A549 (cell line): ENCODE measurements around the gene SLC26A1. TPM values are rescaled to one million over a fixed set of nuclear protein-coding genes. Genes with fewer than 3 reads are reported as not detected.
A peak's percentile ranks its signal among the peaks of the same experiment; 100 is the strongest.

Experiments used
- ATAC-seq, 2 experiments: fragments of 200-7000 bp in 1 of 2; fragments of >200 bp in 1 of 2; cut with Nextera tagmentation in 1 of 2; cut with Tn5 transposase in 1 of 2; 3 replicates each; pipeline versions ENCODE4 v1.8.0 to v1.9.1; 2018 to 2020; ENCODE audit warnings: mild to moderate bottlenecking in 1 of 2, moderate library complexity in 1 of 2
- CTCF ChIA-PET: fragments of 300-600 bp; sonication (Branson Sonifier 250); formaldehyde crosslinking; extraction: SDS; loops from one replicate; lab custom pipeline; 2021; ENCODE audit warnings: antibody characterized with exemption, inconsistent platforms; lab: Yijun Ruan, JAX
- POLR2A ChIA-PET: fragments of 350-600 bp; formaldehyde crosslinking; extraction: SDS; loops from one replicate; lab custom pipeline; 2021; ENCODE audit warnings: antibody characterized with exemption, inconsistent platforms; lab: Yijun Ruan, JAX
- DNase-seq, 2 experiments: peaks; one replicate each; pipeline versions ENCODE4 v3.0.0 to v3.0.0-alpha.2; 2011 to 2016; ENCODE audit warnings: low read depth in 1 of 2, low spot score in 1 of 2
- FAIRE-seq: peaks from 2 replicates; lab custom pipeline; 2011; peaks lifted over from hg19 to GRCh38; lab: Jason Lieb, UNC
- H3K27ac ChIP-seq, 2 experiments: fragments of >200 bp; sonication (Bioruptor Twin); formaldehyde crosslinking; 3 replicates each; pipeline ENCODE4 v1.5.1; 2016 to 2017
- H3K4me1 ChIP-seq: fragments of >200 bp; sonication (Bioruptor Twin); formaldehyde crosslinking; 3 replicates; pipeline ENCODE4 v1.6.1; 2016
- H3K4me2 ChIP-seq: fragments of >200 bp; sonication (Bioruptor Twin); formaldehyde crosslinking; 3 replicates; pipeline ENCODE4 v1.6.1; 2016
- H3K4me3 ChIP-seq: fragments of >200 bp; sonication (Bioruptor Twin); formaldehyde crosslinking; 3 replicates; pipeline ENCODE4 v1.5.1; 2016
- H3K9me3 ChIP-seq: fragments of >200 bp; sonication (Bioruptor Twin); formaldehyde crosslinking; 3 replicates; pipeline ENCODE4 v1.6.1; 2016
- ATOH8 ChIP-seq: fragments of 250-450 bp; sonication (Bioruptor Pico); IDR thresholded peaks from 2 replicates; pipeline ENCODE4 v1.5.0; 2020; ENCODE audit warnings: low read depth, mild to moderate bottlenecking, moderate library complexity
- CHD4 ChIP-seq: fragments of 200-600 bp; sonication (generic); IDR thresholded peaks from 2 replicates; pipeline ENCODE4 v1.6.1; 2016; ENCODE audit warnings: antibody characterized with exemption, mild to moderate bottlenecking, borderline replicate concordance
- HDAC2 ChIP-seq: fragments of 200-600 bp; sonication (generic); IDR thresholded peaks from 2 replicates; pipeline ENCODE4 v1.6.1; 2016
- HMGXB4 ChIP-seq: fragments of 250-450 bp; sonication (Bioruptor Pico); IDR thresholded peaks from 2 replicates; pipeline ENCODE4 v1.5.0; 2021; ENCODE audit warnings: mild to moderate bottlenecking, moderate library complexity, borderline replicate concordance
- MAX ChIP-seq: IDR thresholded peaks from 2 replicates; pipeline ENCODE4 v1.6.1; 2012
- MYC ChIP-seq: IDR thresholded peaks from 2 replicates; pipeline ENCODE4 v1.6.1; 2012; ENCODE audit warnings: mild to moderate bottlenecking, inconsistent platforms, low read length, improper control_type of control experiment, borderline replicate concordance
- POLR2AphosphoS2 ChIP-seq: conservative IDR thresholded peaks from 2 replicates; pipeline ENCODE4 v1.6.1; 2012; ENCODE audit warnings: low read length, improper control_type of control experiment, inconsistent platforms
- REST ChIP-seq: fragments of 200-600 bp; sonication (generic); IDR thresholded peaks from 2 replicates; pipeline ENCODE4 v1.6.1; 2016; ENCODE audit warnings: antibody characterized with exemption, mild to moderate bottlenecking, moderate library complexity
- RNF2 ChIP-seq: fragments of 200-600 bp; sonication (generic); IDR thresholded peaks from 2 replicates; pipeline ENCODE4 v1.6.1; 2016; ENCODE audit warnings: low read depth, mild to moderate bottlenecking, antibody characterized with exemption, moderate library complexity, borderline replicate concordance
- USF2 ChIP-seq: fragments of 450-650 bp; IDR thresholded peaks from 2 replicates; pipeline ENCODE4 v1.6.1; 2014; ENCODE audit warnings: antibody characterized with exemption
- ZC3H11A ChIP-seq: fragments of 450-650 bp; IDR thresholded peaks from 2 replicates; pipeline ENCODE4 v1.6.1; 2014; ENCODE audit warnings: antibody characterized with exemption, mild to moderate bottlenecking
- WGBS: methylation state at CpG from one replicate; pipeline ENCODE4 v1.1.6; 2017; ENCODE audit errors: missing lambda C conversion rate; 5-methylcytosine and 5-hydroxymethylcytosine counted together
- polyA plus RNA-seq, 4 experiments: library from polyadenylated mRNA; depleted of rRNA in 3 of 4; stranded (reverse); fragments of >200 nt; fragmentation: RNase III in 1 of 4; extraction: RNeasy Plus Mini Kit Qiagen cat#74134 plus additional on column Dnase treatment in 1 of 4; gene quantifications; 2 replicates in 3 of 4; 3 replicates in 1 of 4; pipeline ENCODE4 v1.2.3, GENCODE V29; 2011 to 2017

The SLC26A1 gene
- polyA plus RNA-seq, 2 of the 4 experiments (the other 2 are of a cell fraction) = 0.23 to 0.61 TPM

GRCh38 chr4:986879-987623 lies 6.2 kb downstream of the SLC26A1 start, which contains the start of gene IDUA (continued):
- TF ChIP-seq RNF2 = no peak

GRCh38 chr4:986428-986878 lies 6.8 kb downstream of the SLC26A1 start:
- DNase-seq (no peak), FAIRE-seq (no peak), ATAC-seq (peak in 1 of 2 experiments; percentile 5; a peak in 3 of 6 replicates)
- peaks cover 10% of the 10 kb centered on the region; the same call in 2 of the 3 replicates for H3K4me1 ChIP-seq
- POLR2A ChIA-PET = interaction anchor here (1.0 to 1.2 kb wide), 2 partner anchors 54 to 205 kb away, joined by 3 to 6 read pairs; partner anchors contain the start of genes GAK and TMEM175
- H3K9me3 ChIP-seq = no peaks in the 10 kb centered on the region
- H3K27ac ChIP-seq = peak overlapping the region; percentile 81 to 99
- peak overlapping the region; percentile 83 for H3K4me2 ChIP-seq
- 4% methylated on average over 14 of the region's 14 CpGs for WGBS
- peak overlapping the region; percentile 55 for H3K4me3 ChIP-seq
- TF ChIP-seq MYC = no peak
- TF ChIP-seq MAX = no peak
- TF ChIP-seq, all 56 proteins: peak for 0
- CTCF ChIA-PET = interaction anchor here (1.0 to 1.6 kb wide), 8 partner anchors 8 to 120 kb away, joined by 3 to 7 read pairs (median 3); no protein-coding TSS in a partner anchor

GRCh38 chr4:985123-985830 lies 7.9 kb downstream of the SLC26A1 start:
- ATAC-seq = peak; percentile 17 to 18; a peak in 3 of 6 replicates

More at GRCh38 chr4:985123-985830, 7.9 kb downstream of the SLC26A1 start:
- Histone ChIP-seq H3K9me3 (no peaks in the 10 kb centered on the region), H3K4me1 (peaks cover 10% of the 10 kb centered on the region; the same call in 2 of the 3 replicates), H3K4me2 (peak overlapping the region; percentile 83), H3K4me3 (no peak overlapping the region), H3K27ac (peak overlapping the region in 1 of 2 experiments; percentile 44; a peak in 3 of 6 replicates)
- ChIA-PET CTCF (no interaction called here), POLR2A (no interaction called here)
- TF ChIP-seq CHD4 = no peak
- TF ChIP-seq HDAC2 = no peak
- no peak for TF ChIP-seq USF2
- no peak for TF ChIP-seq MAX
- no peak for TF ChIP-seq MYC
- no peak for TF ChIP-seq ZC3H11A
- TF ChIP-seq REST = no peak
- no peak for TF ChIP-seq POLR2AphosphoS2
- no peak for TF ChIP-seq ATOH8 (CRISPR knock-in tag)
- TF ChIP-seq HMGXB4 = no peak
- 76% methylated on average over 11 of the region's 23 CpGs for WGBS
- peak in 1 of 2 experiments; percentile 46 for DNase-seq
- no peak for FAIRE-seq
